ENCODE data around the gene ELAVL3.
A peak's percentile ranks its signal among the peaks of the same experiment; 100 is the strongest.

ELAVL3 gene

DNA sequence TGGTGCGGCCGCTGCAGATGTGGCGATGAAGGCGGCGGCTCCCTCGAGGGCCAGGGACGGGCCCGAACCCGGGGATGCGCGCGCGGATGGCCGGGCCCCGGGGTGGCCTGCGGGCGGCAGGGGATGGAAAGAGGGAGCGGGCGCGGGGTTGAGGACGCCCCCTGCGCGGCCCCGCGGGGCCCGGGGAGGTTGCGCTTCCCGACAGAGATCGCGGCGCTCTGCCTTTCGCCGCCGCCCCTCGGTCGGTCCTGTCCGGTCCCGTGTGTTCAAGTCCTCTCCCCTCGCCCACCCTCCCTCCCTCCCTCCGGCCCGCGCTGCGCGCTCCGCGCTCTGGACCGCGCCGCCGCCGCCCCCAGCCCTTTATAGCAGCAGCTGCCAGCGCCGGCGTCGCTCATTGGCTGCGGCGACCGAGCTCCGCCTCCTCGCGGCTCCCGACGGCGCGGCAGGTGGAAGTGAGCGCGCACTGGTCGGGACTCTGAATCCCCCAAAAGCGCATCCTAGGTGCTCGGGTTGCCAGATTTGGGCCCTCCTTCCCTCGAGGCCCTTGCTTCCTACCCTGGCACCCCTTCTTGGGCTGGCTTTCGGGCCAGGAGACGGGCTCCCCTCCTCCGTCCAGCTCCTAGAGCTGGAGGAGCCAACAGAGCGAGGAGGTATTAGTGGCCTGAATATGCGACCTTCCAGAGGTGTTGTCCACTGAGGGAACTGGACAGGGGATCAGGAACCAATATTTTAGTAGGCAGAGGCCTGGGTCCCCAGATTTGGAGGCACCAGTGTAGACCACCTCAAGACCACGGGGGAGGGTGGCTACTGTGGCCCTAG, at the start of gene ELAVL3:
Gene ELAVL3, minus strand, starts transcription at position 332 of the 819 bp plus-strand sequence. CDS start 438 bp downstream, outside the sequence.
- no peak for DNase-seq

DNA sequence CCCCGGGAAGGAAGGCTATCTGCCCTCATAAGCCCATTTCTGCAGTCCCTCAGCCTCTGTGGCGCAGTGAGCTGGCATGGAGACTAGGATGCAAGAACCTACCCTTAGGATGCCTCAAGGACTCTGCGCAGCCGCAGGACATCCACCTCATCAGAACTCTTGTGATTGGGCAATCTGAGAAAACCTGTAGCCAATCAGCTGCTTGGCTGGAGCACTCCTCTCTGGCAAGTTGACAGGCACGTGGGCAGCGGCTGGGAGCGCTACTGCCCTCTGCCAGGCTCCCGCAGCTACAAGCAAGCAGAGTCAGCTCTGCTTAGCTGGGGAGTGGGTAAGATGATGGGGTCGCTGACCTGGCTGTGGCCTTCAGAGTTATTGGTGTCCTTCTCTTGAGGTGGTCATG, 49.6 kb upstream of the ELAVL3 start:
- DNase-seq = no peak

DNA sequence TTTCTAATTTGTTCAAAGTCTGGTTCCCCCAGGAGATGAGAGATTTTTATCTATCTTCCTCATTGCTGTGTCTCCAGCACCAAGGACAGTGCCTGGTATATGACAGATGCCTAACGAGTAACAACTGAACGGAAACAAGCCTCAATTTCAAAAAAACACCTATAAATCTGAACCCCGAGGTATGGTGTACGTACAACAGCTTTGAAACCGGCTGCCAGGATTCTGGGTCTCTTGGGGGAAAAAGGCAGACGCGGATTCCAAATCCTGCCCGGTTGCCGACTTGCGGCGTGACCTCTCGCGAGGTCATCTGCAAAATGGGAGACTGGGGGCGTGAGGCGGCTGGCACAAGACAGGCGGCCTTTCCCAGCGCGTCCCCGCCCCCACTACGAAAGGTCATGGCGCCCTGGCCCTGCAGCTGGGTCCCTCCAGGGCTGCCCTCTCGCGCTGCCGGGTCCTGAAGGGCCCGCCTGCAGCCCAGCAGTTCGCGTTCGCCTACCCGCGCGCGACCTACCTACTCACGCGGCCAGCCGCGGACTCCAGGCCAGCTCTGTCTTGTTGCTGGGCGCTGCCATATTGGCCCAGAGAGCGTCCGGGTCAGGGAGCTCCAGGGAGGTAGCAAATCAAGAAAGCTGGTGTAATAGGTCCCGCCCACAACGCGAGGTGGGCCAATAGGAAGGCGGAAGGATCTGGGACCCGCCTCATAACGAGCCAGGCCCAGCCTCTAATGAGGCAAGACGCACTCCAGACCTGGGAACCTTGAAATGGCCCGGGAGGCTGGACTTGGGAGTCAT, 47.9 kb upstream of the ELAVL3 start, which contains the start of gene ECSIT:
Gene ECSIT, minus strand, starts transcription at position 584 of the 791 bp plus-strand sequence. CDS start 9,964 bp downstream, outside the sequence.
- peak; percentile 78 to 91 (median 82) for DNase-seq

DNA sequence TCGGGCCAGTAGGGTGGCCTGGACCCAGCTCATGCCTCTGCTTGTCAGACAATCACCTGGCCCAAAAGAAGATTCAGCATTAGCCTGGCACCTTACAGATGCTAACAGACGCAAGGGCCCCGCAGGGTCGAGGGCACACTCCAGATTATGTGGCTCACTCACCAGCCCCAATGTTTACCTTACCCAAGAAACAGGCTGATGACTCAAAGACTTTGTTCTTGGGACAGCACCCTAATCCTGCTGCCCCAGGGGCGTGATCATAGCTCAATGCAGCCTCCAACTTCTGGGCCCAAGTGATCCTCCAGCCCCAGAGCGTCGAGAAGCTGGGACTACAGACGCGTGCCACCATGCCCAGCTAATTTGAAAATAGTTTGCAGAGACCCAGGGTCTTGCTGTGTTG, 38.3 kb upstream of the ELAVL3 start:
- no peak for DNase-seq

DNA sequence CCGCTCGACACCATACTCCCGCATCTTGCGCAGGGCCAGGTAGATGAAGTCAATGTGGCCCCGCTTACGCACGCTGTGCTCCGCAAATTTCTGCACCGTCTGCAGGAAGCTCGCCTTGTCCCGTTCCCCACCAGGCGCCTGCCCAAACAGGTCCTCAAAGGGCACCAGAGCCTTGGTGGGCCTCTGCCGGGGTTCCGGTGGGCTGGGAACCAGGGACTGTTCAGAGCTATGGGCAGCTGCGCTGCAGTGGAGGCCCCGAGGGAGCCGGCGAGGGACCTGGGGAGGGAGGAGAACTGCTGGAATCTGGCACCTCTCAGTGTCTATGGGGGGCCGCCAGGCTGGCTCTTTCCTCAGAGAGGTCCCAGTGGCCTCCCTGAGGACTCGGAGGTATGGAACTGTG, 33.1 kb upstream of the ELAVL3 start:
- no peak for DNase-seq

DNA sequence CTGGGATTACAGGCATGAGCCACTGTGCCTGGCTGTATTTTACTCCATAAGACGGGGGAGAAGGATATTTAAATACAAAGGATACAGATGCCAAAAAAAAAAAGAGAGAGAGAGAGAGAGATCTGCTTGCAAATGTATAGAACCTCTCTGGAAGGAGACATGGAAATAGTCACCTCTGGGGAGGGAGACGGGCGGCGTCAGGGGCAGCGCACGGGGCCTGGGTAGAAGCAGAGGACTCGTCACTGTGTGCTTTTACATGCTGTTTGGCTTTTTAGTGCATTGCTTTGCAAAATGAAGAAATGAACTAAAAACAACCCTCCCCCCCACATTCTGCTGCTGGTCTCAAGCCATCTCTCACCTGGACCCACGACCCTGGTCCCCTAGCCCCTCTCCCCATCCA, 29.6 kb upstream of the ELAVL3 start:
- no peak for DNase-seq

DNA sequence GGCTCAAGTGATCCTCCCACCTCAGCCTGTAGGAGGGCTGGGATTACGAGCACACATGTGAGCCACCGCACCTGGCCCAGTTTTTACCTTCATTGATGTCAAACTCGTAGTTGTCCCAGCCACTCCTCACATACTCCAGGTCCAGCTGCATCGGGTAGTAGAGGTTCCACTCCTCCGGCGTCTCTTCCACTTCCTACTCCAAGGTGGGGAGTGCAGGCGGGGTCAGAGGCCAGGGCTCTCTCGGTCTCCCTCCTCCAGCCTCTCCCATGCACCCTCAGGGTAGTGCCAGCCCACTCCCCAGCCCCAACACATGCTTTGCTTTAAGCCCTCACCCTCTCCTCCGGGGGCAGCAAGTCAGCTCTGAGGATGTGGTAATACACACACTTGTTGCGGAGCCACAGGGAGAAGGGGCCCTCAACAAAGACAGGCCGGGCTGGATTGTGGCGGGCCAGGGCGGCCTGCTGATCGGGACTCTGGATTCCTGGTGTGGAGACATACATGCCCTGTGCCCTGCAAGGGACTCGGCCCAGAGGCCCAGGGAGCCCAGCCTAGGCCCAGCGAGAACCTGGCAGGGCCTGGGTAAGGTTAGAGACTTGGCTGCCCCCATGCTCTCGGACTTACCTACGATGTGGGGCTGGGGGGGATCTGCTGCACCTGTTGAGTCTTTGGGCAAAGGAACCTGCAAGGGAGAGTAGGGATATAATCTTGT, 26.7 kb upstream of the ELAVL3 start:
- DNase-seq = no peak

DNA sequence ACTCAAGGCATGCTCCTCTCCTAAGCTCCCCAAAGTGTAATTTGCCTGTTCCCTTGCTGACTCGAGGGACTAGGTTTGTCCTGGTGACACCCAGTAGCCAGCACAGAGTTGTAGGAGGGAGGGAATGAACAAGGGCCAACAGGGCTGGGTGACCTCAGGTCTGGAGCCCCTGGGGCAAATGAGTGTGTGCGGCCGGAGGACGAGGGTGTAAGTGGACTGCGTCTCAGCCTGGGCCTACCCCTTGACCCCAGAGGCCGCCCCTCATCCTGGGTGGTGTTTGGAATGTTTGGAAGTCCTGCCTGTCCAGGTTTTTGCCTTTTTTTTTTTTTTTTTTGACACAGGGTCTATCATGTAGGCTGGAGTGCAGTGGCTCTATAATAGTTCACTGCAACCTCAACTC, 26.1 kb upstream of the ELAVL3 start:
- DNase-seq = no peak

DNA sequence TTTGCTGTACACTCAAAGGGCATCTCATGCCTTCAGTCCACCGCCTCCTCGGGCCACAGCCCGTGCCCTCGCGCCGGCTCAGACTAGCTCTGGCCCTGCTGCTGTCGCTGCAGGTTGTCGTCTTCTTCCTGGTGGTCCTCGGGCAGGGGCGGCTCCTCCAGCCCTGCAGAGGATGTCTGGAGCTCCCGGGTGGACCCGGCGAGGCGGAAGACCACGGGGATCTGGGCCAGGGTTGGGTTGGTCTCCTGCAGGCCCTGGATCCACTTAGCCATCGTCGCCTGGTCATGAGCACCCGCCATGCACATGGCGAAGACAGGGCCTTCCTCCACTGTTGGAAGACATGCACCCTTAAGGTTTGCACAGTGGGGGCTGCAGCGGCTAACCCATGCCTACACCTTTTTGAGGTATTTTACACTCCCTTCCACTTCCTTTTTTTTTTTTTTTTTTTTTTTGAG, 25.3 kb upstream of the ELAVL3 start:
- no peak for DNase-seq

DNA sequence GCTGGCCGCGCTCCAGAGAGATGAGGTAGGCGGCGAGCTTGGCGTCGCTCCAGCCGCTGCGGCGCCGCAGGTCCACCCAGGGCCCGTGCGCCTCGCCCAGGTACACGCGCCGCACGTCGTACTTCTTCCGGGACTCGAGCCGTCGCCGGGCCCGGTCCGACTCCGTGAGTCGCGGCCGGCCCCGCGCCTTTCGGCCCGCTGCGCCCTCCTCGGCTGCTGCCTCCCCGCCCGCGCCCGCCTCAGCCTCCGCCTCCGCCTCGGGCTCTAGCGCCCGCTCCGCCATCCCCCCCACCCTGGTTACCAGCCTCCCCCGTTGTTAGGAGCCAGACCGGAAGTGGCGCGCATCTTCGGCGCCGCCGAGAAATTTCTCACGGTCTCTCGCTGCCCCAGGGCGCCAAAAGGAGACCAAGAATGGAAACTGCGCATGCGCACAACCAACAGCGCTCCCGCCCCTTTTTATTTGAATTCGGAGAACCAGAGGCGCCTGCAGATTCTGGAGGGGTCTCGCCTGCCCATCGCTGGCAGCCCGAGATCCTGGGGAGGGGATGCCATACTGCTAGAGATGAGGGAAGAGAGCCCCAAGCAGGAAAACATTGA, 24.8 kb upstream of the ELAVL3 start, which contains the start of gene ZNF653:
Gene ZNF653, minus strand, starts transcription at position 336 of the 597 bp plus-strand sequence. Its CDS starts 53 bp downstream, at position 283.
- peak; percentile 88 to 92 (median 90) for DNase-seq

DNA sequence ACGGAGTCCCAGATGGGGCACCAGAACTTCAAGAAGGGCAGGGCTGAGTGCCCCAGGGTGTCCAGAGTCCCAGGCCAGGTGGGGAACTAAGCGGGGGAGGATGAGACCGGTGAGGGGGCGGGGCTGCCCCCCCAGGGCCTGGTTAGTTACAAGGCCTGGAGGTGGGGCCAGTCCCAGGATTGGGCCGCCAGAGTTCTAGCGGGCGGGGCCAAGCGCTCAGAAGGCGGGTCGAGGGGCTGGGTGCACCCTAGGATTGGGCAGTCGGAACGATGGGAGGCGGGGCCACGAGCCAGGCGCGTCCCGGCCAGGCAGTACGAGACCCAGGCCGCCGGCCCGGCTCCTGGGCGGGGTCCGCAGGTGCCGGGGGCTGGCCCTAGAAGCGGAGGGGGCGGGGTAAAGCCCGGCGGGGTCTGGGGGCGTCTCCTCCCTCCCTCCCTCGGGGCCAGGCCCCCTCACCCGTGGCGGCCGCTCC, 24.2 kb upstream of the ELAVL3 start:
- DNase-seq = peak; percentile 89 to 93 (median 90)

DNA sequence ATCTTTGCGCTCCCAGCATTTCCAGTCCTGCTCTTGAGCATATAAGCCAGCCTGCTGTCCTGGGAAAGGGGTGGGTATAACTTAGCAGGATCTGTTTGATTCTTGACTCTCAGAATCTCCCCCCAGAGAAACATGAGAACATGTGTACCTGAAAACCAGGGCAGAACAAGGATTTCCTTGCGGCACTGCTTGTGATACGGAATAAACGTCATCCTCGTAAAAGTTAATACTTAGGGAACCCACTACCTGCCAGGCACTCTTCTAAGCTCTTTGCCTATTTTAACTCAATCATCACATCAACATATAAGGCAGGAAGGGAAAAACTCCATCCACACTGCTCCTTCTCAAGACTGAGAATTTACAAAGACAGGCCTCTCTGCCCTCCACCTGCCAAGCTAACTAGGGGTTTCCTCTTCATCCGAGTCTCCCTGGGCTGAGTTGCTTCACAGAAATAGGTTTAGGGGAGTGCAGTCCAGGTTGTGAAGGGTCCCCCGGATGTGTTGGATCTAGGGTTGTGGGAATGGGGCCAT, 23.7 kb upstream of the ELAVL3 start:
- no peak for DNase-seq

DNA sequence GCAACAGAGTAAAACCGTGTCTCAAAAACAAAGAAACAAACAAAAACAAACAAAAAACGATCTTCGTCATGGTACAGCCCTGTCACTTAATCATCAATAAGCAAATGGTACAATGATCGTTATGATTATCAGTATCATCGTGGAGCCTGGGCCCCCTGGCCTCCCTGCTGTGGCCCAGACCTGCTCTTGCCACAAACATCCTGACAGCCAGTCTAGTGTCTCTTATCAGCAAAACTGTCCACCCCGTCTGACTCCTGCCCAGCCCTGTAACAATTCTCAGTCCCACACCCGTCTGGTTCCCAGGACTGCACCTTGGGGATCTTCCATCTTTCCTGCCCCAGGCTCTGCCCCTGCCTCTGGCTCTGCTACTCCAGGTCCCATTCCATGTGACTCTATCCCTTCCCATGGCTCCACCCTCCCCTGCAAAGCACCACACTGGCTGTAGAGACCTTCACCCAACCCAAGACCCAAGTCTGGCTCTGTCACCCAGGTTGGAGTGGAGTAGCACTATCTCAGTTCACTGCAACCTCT, 19.1 kb upstream of the ELAVL3 start:
- DNase-seq = no peak

DNA sequence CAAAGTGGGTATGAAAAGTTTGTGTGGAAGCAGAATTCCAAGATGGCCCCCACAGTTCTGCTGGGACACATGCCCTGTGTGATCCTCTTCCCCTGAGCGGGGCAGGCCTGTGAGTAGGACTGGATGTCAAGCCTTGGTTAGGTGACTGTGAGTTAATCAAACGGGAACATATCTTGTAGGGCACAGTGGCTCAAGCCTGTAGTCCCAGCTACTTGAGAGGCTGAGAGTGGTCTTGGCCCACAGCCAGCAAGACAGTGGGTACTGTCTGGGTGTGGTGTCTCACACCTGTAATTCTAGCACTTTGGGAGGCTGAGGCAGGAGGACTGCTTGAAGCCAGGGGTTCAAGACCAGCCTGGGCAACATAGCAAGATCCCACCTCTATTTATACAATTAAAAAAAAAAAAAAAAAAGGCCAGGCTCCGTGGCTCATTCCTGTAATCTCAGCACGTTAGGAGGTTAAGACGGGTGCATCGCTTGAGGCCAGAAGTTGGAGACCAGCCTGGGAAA, 18.4 kb upstream of the ELAVL3 start:
- DNase-seq = no peak

DNA sequence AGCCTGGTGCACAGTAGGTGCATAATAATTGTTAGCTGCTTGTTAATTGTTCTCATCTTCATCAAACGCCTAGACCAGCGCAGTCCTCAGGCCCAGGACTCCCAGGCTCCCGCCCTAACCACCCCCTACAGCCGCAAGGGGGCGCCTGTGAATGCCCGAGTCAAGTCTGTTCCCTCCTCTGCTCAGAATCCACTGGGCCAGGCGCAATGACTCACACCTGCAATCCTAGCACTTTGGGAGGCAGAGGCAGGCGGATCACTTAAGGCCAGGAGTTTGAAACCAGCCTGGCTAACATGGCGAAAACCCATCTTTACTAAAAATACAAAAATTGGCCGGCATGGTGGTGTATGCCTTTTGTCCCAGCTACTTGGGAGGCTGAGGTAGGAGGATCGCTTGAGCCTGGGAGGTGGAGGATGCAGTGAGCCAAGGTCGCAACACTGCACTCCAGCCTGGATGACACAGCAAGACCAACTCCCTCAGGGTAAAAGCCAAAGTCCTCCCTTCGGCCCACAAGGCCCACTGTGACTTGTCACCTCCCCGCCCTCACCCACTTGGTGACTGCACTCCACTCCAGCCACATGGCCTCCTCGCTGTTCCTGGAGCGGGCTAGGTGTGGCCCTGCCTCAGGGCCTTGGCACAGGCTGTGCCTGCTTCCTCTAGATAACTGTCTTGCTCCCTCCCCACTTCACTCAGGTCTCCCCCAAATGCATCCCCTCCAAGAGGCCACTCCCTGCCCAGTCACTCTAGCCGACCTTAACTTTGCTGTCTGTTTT, 15.7 kb upstream of the ELAVL3 start:
- DNase-seq = peak; percentile 19 to 59 (median 38)

DNA sequence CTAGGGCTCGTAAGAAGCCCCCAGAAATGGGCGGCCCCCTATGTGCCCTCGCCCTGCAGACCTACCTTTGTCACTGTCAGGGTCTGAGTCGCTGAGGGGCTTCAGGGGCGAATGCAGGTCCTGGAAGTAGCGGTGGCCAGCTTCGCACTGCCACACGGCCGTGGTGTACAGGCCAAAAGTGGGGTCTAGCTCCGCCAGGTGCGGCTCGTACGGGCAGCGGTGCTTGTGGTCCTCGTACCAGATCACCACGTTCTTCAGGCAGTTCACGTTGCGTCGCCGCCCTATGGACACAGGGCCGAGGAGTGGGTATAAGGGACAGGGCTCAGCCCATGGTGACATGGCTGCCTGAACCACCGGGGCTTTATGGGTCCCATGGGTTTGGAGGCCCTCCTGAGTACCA, 15.0 kb upstream of the ELAVL3 start:
- DNase-seq = no peak

DNA sequence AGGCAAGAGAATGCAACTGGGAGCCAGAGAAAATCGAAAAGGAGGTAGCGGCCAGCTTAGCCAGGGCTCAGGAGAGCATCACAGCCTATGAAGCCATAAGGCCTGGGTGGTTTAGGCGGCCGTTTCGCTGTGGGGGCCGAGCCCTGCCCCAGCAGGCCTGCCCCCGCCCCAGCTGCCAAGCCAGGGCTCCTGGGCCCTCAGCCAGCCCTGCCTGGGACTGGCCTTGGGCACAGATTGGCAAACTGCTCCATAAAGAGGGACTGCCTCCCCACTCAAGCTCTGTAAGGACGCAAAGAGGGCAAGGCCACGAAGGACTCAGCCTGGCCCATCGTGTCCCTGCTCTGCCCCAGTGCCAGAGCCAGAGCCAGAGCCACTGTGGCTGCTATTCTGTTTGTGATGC, 14.6 kb upstream of the ELAVL3 start:
- no peak for DNase-seq

DNA sequence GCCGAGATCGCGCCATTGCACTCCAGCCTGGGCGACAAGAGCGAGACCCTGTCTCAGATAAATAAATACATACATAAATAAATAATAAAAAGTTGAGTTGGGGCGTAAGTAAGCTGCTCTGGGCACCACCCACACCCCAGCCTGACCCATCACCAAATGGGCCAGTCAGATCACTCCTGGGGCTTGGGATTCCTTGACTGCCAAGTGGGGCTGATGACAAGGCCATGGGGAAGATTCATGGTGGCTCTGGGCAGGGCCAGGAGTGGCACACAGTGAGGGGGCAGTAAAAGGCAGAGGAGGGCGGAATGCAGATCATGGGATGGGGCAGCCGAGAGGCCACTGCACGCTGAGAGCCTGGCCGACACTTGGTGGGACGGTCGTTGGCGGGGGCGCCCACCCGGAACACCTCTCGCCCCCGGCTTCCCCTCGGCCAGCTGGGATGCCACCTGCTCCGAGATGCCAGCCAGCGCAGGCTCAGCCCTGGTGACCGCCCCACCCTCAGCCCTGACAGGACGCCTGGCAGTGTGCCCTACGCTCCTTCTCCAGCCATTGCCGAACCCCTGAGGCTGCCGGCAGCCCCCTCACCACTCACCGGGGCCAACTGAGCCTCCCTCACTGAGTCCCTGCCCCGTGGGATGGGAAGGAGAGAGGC, 13.9 kb upstream of the ELAVL3 start:
- no peak for DNase-seq

DNA sequence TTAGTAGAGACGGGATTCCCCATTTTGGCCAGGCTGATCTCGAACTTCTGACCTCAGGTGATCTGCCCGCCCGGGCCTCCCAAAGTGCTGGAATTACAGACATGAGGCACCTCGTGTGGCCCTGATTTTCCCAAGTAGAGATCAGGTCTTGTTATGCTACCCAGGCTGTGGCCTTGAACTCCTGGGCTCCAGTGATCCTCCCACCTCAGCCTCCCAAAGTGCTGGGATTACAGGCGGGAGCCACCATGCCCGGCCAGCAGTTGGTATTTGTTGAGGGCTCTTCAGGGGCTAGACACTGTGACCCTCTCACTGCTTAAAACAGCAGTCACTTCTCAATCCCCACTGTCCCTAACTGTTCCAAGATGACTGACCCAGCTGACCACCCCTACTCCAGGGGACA, 8.5 kb upstream of the ELAVL3 start:
- DNase-seq = no peak

All from activated CD4-positive, CD25-positive, alpha-beta regulatory T cell (primary cell).